HG03025 (cell line): ENCODE measurements around the gene SNIP1.
"Not testable (repeated sequence)": the region's sequence is repeated elsewhere in the genome, so short reads cannot be mapped to it uniquely, and the experiment has no call there.

Source experiments
- ATAC-seq: cut with Tn5 transposase; IDR thresholded peaks from one replicate; pipeline ENCODE4 v1.9.1; 2021; ENCODE audit warnings: mild to moderate bottlenecking, moderate library complexity; ENCODE audit not compliant: unreplicated experiment, low FRiP score

The SNIP1 gene, protein sequence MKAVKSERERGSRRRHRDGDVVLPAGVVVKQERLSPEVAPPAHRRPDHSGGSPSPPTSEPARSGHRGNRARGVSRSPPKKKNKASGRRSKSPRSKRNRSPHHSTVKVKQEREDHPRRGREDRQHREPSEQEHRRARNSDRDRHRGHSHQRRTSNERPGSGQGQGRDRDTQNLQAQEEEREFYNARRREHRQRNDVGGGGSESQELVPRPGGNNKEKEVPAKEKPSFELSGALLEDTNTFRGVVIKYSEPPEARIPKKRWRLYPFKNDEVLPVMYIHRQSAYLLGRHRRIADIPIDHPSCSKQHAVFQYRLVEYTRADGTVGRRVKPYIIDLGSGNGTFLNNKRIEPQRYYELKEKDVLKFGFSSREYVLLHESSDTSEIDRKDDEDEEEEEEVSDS

GRCh38 chr1:37553927-37554808 is at the start of gene SNIP1:
Gene SNIP1, minus strand, starts transcription at chr1:37554293. Its CDS starts 64 bp downstream, at chr1:37554229.
- ATAC-seq: peak; percentile 62

GRCh38 chr1:37602750-37603694 is 48.9 kb upstream of the SNIP1 start:
- ATAC-seq: no peak

DNA sequence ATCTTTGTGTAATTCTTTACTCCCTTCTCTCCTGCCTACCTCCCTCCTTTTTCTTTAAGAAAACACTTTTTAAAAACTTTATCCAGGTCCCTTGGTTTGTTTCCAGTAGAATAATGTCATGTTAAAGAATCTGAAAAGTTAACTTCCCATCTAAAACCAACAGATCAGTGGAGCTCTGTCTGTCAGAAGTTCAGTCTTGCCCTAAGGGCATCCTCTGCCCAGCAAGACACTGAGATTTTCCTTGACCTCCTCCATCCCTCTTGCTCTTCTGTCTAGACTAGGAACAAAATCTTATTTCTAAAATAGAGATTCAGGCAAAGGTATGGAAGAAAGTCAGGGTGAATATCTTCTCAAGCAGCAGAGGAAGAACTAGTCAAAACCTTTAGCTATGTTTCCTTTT is 47.3 kb upstream of the SNIP1 start:
- ATAC-seq: no peak

GRCh38 chr1:37599940-37600339 is 45.8 kb upstream of the SNIP1 start:
- no peak for ATAC-seq

DNA sequence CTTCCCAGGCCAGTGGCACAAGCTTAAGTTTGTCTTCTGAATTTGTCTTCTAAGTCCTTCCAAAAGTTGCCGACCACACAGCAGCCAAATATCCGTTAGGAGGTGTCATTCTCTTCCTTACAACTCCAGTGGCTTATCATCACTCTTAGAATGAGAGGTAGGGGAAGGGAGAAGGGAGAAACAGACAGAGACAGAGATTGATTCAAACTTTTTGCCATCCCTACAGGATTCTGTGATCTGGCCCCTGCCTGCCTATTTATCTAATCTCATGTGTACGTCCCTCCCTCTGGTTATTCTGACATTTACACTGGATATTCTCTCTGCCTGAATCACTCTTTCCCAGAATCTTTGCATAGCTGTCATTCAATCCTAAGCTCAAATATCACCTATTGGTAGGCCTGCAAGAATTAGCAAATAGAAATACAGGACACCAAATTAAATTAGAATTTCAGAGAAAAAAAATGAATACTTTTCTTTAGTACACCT is 42.1 kb upstream of the SNIP1 start:
- no peak for ATAC-seq

DNA sequence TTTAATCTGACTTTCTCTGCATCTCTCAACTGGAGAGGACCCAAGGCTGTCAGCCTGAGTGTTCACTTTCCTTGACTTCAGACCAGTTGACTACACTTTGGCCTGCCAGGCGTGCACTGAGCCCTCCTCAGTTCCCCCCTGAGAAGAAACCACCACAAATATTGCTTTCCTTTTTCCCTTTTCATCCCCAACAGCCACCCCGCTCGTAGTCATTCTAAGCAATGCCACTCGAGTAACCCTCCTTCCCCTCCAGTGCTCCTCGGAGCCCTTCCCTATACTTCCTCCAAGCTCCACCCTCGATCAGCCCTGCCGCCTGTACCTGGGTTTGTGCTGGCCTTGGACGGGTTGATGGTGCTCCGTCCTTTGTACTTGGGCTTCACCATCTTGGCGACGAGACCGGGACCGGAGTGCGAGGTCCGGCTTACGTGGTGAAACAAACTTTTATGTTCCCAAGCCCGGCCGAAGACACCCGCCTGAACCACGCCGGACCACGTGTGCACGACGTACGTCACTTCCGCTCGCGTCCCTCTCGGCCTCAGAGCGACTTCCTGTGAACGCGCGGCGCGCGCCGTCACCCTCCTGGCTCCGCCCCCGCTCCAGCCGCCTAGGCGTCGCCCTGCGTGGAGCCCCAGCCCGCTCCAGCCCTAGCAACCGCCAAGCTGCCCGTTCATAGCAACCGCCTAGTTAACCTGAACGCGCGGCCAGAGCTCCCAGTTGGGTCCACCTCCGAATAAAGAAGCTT is 41.5 kb upstream of the SNIP1 start, which contains the start of gene GNL2:
GNL2 (minus strand) TSS at position 498 of the 742 bp plus-strand sequence; CDS start at position 383, 115 bp downstream.
- peak; percentile 88 for ATAC-seq

- ATAC-seq: no peak
Observed at GRCh38 chr1:37593726-37594125, 39.6 kb upstream of the SNIP1 start.

DNA sequence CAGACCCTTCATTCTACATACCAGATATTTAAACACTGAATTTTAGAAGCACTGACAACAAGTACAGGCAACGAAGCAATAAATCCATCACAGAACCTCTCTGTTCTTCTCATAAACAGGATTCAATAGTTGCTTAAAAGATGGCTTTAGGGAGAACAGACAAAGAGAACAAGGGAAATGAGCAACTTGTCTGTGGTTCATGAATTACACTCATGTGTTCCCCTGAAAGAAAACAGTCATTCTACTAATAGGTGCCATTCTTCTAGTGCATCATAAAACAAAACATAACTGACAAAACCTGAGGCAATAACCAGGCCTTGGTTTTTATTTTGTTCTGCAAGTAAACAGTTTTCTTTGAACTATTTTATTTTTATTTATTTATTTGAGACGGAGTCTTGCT is 34.8 kb upstream of the SNIP1 start:
- no peak for ATAC-seq

DNA sequence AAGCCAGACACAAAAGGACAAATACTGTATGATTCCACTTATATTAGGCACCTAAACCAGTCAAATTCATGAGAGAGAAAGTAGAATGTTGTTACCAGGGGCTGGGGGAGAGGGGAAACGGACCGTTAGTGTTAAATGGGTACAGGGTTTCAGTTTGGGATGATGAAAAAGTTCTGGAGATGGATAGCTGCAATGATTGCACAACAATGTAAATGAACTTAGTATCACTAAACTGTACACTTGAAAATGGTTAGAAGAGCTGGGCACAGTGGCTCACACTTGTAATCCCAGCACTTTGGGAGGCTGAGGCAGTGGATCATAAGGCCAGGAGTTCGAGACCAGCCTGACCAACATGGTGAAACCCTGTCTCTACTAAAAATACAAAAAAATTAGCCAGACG is 30.5 kb upstream of the SNIP1 start:
- ATAC-seq: not testable (repeated sequence)

DNA sequence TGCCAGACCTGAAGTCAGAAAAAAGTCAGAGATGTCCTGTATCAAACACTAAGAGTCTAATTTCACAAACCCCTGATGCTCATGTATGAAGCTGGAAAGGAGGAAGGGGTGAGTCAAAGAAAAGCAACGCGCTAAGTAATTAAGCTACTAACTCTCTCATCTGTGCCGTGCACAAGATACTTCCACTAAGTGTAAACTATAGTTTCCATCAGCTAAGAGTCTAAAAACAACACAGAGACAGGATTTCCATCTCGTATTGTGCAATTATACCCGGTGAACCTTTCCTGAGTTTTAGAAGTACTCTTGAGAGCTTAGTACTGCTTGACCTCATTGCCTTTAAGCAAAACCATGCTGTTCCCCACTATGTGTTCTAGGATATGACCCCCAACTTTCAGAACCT is 21.6 kb upstream of the SNIP1 start:
- no peak for ATAC-seq

- no peak for ATAC-seq
Observed at GRCh38 chr1:37574834-37575480, 20.9 kb upstream of the SNIP1 start.

GRCh38 chr1:37570528-37571334 is 16.6 kb upstream of the SNIP1 start:
- ATAC-seq: no peak

- ATAC-seq: no peak
Observed at GRCh38 chr1:37567023-37567422, 12.9 kb upstream of the SNIP1 start.

- ATAC-seq: no peak
Observed at GRCh38 chr1:37564892-37565291, 10.8 kb upstream of the SNIP1 start.

DNA sequence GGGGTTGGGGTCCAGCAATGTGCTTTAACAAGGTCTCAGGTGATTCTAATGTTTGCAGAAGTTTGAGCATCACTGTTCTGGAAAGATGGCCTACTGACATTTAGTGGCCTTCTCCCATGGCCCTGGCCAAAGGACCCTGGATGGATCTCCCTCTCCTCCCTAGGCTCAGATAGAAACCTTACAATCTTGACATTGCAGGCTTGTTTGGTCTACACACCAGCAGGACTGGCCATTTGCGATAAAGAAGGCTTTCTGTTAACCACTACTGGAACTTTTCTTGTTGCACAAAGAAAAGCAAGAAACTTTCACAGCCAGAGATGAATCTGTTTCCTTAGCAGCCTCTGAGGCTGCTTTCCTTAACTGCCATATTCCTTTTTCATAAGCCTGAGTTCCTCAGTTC is 8.9 kb upstream of the SNIP1 start:
- no peak for ATAC-seq

DNA sequence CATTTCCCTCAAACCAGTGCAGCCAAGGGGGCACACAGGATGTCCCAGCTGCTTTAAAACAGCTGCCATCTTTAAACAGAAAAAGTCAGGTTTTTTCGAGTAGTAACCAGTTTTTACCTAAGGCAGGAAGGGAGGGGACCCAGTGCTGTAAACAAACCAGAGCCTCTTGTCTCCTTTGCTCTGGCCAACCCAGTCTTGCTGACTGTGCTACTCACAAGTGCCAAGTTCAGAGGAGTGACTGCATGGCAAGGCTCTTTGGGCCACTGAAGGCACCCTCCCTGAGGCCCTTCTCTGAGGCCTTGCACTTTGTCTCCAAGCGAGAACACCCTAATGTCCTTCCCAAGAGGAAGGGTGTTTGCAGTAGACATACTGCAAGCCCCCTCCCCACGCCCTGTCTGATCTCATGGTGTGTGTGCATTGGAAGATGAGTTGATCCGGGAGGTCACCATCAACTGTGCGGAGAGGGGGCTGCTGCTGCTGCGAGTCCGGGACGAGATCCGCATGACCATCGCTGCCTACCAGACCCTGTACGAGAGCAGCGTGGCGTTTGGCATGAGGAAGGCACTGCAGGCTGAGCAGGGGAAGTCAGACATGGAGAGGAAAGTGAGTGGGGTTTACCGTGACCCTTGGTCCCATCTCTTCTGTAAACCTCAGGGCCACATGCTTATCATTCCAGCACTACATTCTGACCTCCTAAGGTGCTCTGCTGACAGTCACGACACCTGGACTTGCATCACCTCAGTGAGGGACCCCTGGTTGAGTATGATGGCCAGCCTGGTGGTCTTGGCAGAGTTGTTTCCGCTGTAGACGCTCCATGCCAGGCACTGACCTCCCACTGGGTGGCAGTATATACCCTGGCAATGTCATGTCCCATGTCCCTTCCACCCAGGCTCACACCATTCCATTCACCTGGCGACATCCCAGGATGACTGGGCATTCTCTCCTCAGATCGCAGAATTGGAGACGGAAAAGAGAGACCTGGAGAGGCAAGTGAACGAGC is 7.3 kb upstream of the SNIP1 start:
- ATAC-seq: no peak
